H54 (cell line): Measurements from ENCODE around the gene CTNNBL1.

ENCODE experiments used
- DNase-seq: peaks from one replicate; pipeline ENCODE4 v3.0.0; 2011; ENCODE audit warnings: low spot score, mixed read lengths; ENCODE audit not compliant: insufficient read length
- FAIRE-seq: peaks from 3 replicates; lab custom pipeline; 2011; peaks lifted over from hg19 to GRCh38; lab: Jason Lieb, UNC
- POLR2A ChIP-seq: IDR thresholded peaks from 2 replicates; pipeline ENCODE4 v1.6.1; 2011; ENCODE audit warnings: low read depth, mild to moderate bottlenecking, low read length

The CTNNBL1 gene

DNA sequence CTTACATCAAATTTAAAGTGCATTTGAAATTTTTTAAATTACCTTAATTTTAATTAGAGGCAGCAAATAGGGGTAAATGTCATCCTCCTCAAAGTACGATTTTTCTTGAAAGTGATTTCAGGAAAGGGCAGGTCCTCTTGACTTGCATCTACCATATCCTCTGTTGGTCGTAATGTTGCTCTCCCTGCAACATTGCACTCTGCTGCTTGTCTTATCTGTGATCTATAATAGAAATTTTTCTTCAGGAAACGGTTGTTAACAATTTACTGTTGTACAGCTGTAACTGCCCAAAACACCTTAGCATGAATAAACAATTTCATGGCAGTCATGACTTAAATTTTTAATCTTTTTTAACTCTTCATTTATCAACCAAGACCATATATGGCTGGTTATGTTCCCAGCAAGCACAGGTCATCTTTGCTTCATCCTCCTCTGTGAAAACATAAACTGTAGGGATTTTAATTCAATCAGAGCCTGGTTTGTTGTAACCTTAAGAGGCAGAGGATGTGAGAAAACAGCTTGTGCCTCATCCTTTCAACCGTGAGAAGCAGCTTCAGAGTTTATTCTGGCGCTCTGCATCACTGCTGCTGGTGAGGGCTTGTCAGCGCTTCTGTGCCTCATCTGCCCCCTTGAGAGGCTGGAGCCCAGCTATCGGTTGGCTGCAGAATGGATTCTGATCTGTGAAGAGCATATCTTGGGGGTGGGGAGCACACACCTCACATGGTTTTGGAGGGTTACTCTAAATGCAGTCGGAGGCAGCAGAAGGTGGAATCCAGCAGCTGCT, 56.0 kb downstream of the CTNNBL1 start:
- TF ChIP-seq POLR2A, result no peak
- FAIRE-seq (no peak), DNase-seq (no peak)

DNA sequence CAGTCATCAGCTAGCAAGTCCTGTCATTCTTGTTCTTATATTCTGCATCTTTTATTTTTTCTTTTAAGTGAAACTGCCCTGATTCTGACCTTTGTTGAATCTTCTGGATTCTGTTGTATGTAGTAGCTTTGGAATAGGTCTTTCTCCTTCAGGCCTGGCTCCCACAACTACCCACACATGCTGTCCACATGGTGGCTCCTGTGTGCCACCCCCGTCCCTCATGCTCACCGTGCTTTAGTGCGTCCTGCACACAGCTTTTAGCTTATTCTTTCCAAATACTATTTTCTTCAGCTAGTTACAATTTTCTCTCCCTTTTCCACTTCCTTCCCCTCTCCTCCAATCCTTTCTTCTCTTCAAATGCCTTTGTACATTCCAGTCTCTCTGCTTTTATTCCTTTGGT, 61.8 kb downstream of the CTNNBL1 start:
- DNase-seq (no peak), FAIRE-seq (no peak)
- no peak for TF ChIP-seq POLR2A

DNA sequence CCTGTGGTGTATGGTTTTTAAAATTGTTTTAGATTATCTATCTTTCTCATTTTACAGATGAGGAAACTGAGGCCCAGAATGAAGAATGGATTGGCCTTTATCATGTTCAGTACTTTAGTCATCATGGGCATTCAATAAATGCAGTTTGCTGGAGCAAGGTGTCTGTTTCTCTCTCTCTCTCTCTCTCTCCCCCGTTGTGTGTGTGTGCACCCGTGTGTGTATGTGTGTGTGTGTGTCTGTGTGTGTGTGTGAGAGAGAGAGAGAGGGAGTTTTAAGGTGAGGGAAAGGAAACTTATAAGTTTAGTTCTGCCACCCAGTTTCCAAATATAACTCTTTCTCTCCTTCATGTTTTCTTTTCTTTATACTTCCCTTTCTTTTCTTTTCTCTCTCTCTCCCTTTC, 62.4 kb downstream of the CTNNBL1 start:
- no peak for DNase-seq
- FAIRE-seq, result no peak
- no peak for TF ChIP-seq POLR2A

DNA sequence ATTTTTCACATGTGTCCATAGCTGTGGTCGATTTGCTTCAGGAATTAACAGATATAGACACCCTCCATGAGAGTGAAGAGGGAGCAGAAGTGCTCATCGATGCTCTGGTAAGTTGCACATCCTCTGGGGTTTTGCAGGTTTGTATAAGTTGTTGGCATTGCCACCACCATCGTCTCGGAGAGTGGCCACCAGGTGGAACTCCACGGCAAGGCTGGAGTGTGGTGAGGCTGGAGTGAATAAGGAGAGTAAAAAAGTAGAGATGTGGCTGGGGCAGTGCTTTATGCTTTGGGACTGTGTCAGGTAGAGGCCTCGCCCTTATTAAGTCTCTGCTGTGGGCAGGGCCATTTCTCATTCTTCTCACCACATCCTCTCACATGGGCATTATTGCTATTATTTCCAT, 63.7 kb downstream of the CTNNBL1 start:
- DNase-seq (no peak), FAIRE-seq (no peak)
- no peak for TF ChIP-seq POLR2A

DNA sequence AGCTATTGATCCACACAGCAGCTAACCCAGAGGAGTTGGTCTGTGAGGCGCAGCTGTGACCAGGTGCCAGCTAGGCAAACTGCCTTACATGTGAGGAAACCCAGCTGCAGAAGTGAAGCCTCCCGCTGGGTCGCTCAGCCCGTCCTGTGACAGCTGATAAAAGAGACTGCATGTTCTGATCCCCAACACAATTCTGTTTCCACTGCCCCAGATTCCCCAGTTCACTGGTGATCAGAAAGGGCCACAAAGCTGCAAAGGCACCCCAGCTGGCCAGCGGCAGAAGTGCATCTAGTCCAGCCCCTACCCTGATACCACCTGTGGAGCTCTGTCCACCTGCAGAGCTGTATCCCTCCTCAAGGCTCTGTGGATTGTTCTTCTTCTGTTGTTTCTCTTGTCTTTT, 64.5 kb downstream of the CTNNBL1 start:
- FAIRE-seq, result no peak
- TF ChIP-seq POLR2A, result no peak
- DNase-seq, result no peak

DNA sequence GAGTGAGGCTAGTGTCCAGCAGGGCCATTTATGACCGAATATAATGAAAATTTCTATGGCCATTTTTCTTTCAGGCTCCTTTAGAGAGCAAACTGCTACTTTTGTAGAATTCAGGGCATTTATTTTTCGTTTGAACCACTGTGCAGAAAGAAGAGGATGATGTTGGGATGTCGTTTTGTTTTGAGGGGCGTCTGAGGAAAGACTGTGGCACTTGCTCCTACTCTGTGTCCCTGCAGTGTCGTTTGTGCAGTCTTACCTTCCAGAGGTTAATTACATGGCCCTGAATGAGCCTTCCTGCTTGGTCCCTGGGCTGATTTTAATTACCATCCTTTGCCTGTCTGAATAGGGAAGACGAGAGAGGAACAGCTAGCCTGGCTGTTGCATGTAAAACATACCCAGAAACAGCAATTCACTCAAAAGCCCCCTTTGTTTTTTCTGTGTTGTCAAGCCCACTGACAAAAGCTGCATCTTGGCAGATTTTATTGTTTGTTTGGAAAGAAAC, 65.3 kb downstream of the CTNNBL1 start:
- FAIRE-seq, result no peak
- no peak for TF ChIP-seq POLR2A
- DNase-seq, result no peak

DNA sequence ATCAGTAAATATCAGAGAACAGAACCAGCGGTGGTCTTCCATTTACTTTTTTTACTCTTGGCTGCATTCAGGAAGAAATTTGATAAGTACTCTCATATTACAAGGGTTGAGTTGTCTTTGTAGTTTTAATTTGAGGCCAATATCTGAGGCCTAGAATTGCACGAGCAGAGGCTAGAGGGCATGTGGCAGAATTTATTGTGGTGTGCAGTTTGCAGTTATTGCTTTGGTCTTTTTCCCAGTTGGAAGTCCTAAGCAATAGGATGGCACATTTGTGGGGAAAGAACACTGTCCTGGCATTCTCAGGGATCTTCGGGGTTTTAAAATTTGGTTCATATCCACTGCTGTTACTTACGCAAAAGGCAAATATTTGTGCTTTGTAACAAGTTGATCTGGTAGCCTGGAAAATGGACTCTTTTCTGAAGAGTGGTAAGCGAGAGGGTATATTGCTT, 66.0 kb downstream of the CTNNBL1 start:
- FAIRE-seq (no peak), DNase-seq (no peak)
- TF ChIP-seq POLR2A, result no peak

DNA sequence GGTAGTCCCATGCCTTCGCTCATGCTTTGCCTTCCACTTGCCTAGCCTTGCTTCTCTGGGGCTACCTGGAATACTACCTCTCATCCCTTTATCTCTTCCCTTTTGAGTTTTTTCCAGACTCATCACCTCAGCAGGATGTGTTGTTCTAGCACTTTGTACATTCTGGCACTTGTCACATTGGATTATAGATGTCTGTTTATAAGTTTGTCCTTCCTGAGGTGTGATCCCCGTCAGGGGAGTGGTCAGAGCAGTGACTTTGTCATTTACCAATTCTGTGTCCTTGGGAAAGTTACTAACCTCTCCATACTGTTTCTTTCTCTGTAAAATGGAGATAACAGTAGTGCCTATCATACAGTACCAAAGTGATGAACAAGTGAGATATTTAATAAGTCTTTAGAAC, 66.5 kb downstream of the CTNNBL1 start:
- TF ChIP-seq POLR2A, result no peak
- DNase-seq, result no peak
- no peak for FAIRE-seq

DNA sequence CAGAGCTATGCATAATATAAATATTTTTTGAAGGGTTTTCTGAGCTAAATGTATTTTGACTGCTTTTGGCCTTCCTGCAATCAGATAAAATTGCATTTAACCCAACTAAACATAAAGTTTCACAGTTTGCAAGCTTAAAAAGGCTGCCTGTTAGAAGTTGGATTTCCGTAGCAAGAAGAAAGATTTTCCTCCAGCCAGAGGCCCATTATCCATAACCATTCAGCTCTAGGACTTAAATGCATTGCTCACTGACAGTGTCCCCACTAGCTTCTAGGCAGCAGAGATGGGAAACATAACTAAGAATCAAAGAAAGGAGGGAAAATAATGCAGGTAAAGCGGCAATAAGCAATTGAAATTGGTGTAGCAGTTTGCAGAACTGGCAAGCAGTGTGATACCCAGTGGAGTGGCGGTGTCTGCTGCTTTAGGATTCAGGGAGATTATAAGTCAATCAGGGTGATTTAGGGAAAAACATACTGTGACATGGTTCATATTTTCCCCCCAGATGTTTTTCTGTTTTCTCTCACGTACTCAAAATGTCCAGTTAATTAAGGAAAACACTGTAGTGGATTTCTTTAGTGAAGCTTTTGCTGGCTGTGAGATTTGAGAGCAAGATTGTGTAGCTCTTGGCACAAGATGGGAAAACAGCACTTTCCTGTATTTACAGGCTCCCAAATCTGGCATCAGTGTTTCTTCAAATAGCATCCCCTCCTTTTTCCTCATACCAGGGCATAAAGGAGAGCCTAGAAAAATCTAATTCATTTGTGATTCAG, 69.1 kb downstream of the CTNNBL1 start:
- no peak for DNase-seq
- no peak for TF ChIP-seq POLR2A
- FAIRE-seq, result no peak

DNA sequence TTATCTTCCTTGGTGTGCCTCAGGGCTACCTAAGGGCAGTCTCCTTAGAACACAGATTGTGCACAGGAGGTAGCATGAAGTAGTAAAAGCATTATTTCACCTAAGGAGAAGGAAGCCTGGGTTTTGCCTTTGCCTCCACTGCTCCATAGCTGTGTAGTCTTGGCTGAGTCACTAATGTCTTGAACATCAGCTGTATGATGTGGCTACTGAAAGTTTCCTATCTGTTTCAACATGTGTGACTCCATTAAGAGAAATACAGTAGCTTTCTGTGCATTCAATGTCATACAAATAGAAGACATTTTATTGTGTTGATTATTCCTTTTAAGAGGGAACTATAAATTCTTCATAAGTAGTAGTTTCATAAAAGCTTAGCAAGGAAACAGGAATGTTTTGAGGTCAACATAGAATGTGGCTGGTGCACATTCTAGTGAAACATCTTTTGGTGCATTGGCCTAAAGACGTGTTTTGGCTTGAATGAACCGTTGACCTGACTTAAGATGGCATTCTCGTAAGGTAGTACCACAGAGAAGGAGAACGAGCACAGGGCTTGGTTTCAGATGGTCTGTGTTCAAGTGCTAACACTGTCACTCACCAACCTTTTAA, 70.6 kb downstream of the CTNNBL1 start:
- FAIRE-seq (no peak), DNase-seq (no peak)
- no peak for TF ChIP-seq POLR2A

DNA sequence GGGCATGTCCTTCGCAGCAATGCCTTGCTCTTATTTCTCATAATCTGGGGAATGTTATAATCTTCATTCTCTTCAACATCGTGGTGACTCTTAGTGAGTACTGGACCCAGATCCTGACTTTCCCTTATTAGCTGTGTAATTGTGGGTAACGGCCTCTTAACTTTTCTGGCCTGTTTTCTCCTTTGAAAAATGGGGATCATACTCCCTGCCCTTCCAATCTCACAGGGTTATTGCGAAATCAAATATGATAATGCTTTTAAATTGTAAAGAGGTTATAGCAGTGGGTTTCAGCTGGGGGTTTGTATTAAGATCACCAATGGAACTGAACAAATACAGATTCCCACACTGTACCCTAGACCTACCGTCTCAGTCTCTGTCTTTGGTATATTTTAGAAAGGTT, 77.1 kb downstream of the CTNNBL1 start:
- DNase-seq (no peak), FAIRE-seq (no peak)
- no peak for TF ChIP-seq POLR2A

DNA sequence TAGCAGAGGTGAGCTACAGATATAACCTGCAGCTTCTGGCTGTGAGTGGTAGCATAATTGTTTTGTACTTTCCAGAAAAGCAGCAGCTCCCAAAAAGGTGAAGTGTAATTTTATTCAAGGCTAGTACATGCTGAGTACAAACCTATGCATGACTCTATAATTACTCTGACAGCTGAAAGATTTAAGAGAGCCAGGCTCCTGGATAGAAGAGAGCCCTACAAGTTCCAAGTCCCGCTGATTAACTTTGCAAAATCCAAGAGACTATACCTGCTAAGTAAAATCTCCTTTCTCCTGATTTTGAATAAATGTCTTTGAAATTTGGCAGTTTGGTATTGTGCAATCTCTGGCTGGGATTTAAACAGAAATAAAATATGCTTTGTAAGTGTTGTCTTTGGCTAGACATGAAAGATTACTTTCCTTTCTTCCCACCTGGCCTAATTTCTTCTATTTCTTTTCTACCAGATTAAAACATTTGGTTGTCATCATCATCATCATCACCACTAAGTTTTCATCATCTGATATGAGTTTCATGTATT, 79.5 kb downstream of the CTNNBL1 start:
- FAIRE-seq (no peak), DNase-seq (no peak)
- no peak for TF ChIP-seq POLR2A

DNA sequence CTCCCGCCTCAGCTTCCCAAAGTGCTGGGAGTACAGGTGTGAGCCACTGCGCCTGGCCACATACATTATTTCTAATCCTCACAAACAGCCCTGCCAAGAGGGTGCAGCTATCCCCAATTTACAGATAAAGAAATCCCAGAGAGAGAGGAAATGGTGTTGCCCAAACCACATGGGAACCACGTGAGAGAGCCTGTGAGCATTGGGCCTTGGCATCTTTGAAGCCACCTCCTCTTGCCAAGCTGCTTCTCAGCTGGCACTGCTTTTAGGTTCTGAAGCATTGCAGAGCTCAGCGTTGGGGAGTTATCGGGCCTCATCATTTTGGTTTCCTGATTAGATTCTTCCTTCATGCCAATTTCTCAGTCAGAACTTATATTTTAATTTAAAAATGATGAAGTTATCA, 80.3 kb downstream of the CTNNBL1 start:
- TF ChIP-seq POLR2A, result no peak
- DNase-seq (no peak), FAIRE-seq (no peak)

DNA sequence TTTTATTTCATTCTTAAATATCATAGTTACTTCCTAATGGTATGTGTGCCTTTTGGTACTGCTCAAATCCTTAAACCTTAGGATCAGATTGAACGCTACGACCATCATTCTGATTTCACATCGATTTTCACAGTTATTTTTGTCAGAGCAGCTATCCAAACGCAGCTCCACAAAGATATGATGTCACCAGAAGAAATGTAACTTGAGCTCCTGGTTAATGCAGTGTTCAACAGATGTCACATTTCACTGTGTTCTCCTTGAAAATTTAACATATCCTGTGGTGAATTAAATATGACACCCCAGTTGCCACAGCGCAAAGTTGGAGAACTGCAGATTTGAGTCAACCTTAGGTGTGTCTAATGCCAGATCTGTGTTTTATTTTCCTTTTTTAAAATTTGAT, 81.4 kb downstream of the CTNNBL1 start:
- no peak for DNase-seq
- no peak for TF ChIP-seq POLR2A
- no peak for FAIRE-seq
